ENCODE data around the gene SPARC.

GRCh38 chr5:151709109-151709735, 22.5 kb upstream of the SPARC start:
- TF ChIP-seq CTCF (IDR thresholded peaks at IDR 0.05) = no peak
- no peak for TF ChIP-seq POLR2A (IDR thresholded peaks at IDR 0.05)

Data from body of pancreas (tissue), 4 donors.